H1 (cell line): ENCODE measurements around the gene CRX. TPM values are rescaled to one million over a fixed set of nuclear protein-coding genes. Genes with fewer than 3 reads are reported as not detected.

Source experiments
- CTCF ChIA-PET: fragments of 300-600 bp; sonication (Branson Sonifier 250); formaldehyde crosslinking; loops from one replicate; lab custom pipeline; 2021; ENCODE audit not compliant: partially characterized antibody; lab: Charles Lee
- POLR2A ChIA-PET: fragments of 300-600 bp; sonication (Branson Sonifier 250); formaldehyde crosslinking; loops from one replicate; lab custom pipeline; 2021; ENCODE audit warnings: inconsistent platforms; ENCODE audit not compliant: partially characterized antibody; lab: Charles Lee
- DNase-seq, 2 experiments: peaks; one replicate each; pipeline versions ENCODE4 v3.0.0 to v3.0.0-alpha.2; 2010 to 2022; ENCODE audit warnings: low spot score in 2 of 2, low read depth in 1 of 2, mixed read lengths in 1 of 2
- FAIRE-seq: peaks from 2 replicates; lab custom pipeline; 2011; peaks lifted over from hg19 to GRCh38; lab: Jason Lieb, UNC
- H2AFZ ChIP-seq: 2 replicates; pipeline ENCODE4 v1.8.1; 2012; ENCODE audit warnings: low read length, inconsistent platforms
- H2AK5ac ChIP-seq: 2 replicates; pipeline ENCODE4 v1.6.1; 2013; ENCODE audit warnings: low read depth, low read length
- H2BK120ac ChIP-seq: replicated peaks from 2 replicates; pipeline ENCODE3; 2013; ENCODE audit warnings: low read depth, low read length, inconsistent platforms
- H2BK12ac ChIP-seq: 2 replicates; pipeline ENCODE4 v1.6.1; 2013; ENCODE audit warnings: low read depth, low read length
- H2BK15ac ChIP-seq: 2 replicates; pipeline ENCODE4 v1.6.1; 2013; ENCODE audit warnings: low read length
- H2BK20ac ChIP-seq: 2 replicates; pipeline ENCODE4 v1.6.1; 2013; ENCODE audit warnings: low read length
- H2BK5ac ChIP-seq: 2 replicates; pipeline ENCODE4 v1.6.1; 2013; ENCODE audit warnings: low read depth, low read length
- H3K14ac ChIP-seq: 2 replicates; pipeline ENCODE4 v1.6.1; 2013; ENCODE audit warnings: inconsistent platforms; ENCODE audit not compliant: insufficient read length
- H3K18ac ChIP-seq: 2 replicates; pipeline ENCODE4 v1.6.1; 2013; ENCODE audit warnings: low read length; ENCODE audit errors: extremely low read depth
- H3K23ac ChIP-seq: 2 replicates; pipeline ENCODE4 v1.6.1; 2013; ENCODE audit warnings: inconsistent platforms; ENCODE audit not compliant: insufficient read length
- H3K23me2 ChIP-seq: 2 replicates; pipeline ENCODE4 v1.6.1; 2013; ENCODE audit warnings: low read depth, low read length
- H3K27ac ChIP-seq: 2 replicates; pipeline ENCODE4 v1.6.1; 2011; ENCODE audit warnings: low read depth, low read length, inconsistent platforms
- H3K27me3 ChIP-seq, 4 experiments: replicated peaks in 1 of 4; 1 replicate in 1 of 4; 2 replicates in 3 of 4; pipeline versions ENCODE4 v1.6.1 to v1.8.1; 2011 to 2013; ENCODE audit warnings: low read length in 3 of 4, mild to moderate bottlenecking in 3 of 4, inconsistent platforms in 2 of 4, mixed read lengths in 2 of 4, moderate library complexity in 1 of 4; ENCODE audit not compliant: control insufficient read depth in 3 of 4, insufficient read depth in 3 of 4; ENCODE audit errors: extremely low read depth in 1 of 4
- H3K36me3 ChIP-seq, 4 experiments: 2 replicates each; pipeline versions ENCODE4 v1.6.1 to v1.8.1; 2011 to 2013; ENCODE audit warnings: mild to moderate bottlenecking in 4 of 4, low read length in 3 of 4, moderate library complexity in 2 of 4, control low read depth in 1 of 4, inconsistent platforms in 1 of 4; ENCODE audit not compliant: insufficient read depth in 4 of 4, control insufficient read depth in 2 of 4
- H3K4ac ChIP-seq: replicated peaks from 2 replicates; pipeline ENCODE3; 2013; ENCODE audit warnings: low read length, low read depth, mixed read lengths, inconsistent platforms; ENCODE audit not compliant: insufficient read length
- H3K4me1 ChIP-seq, 4 experiments: replicated peaks in 1 of 4; 1 replicate in 1 of 4; 2 replicates in 3 of 4; pipeline versions ENCODE4 v1.6.1 to v1.8.1; 2011 to 2013; ENCODE audit warnings: low read length in 3 of 4, inconsistent platforms in 2 of 4, mixed read lengths in 1 of 4; ENCODE audit not compliant: insufficient read depth in 4 of 4, control insufficient read depth in 3 of 4
- H3K4me2 ChIP-seq, 2 experiments: 2 replicates each; pipeline versions ENCODE4 v1.6.1 to v1.8.1; 2011 to 2013; ENCODE audit warnings: low read depth in 2 of 2, low read length in 2 of 2, control low read depth in 1 of 2, inconsistent platforms in 1 of 2, mild to moderate bottlenecking in 1 of 2; ENCODE audit not compliant: insufficient read depth in 1 of 2
- H3K4me3 ChIP-seq, 4 experiments: fragments of 200-600, 300-600 bp in 1 of 4; sonication (generic), shearing (Covaris generic), sonication (Bioruptor Twin) in 1 of 4; 2 replicates each; pipeline versions ENCODE4 v1.5.1 to v1.8.1; 2011 to 2016; ENCODE audit warnings: low read length in 4 of 4, low read depth in 3 of 4, control low read depth in 2 of 4, inconsistent platforms in 2 of 4, mild to moderate bottlenecking in 2 of 4, mixed read lengths in 1 of 4, moderate library complexity in 1 of 4; ENCODE audit not compliant: insufficient read depth in 2 of 4; ENCODE audit errors: extremely low read depth in 1 of 4
- H3K56ac ChIP-seq: replicated peaks from 2 replicates; pipeline ENCODE3; 2013; ENCODE audit warnings: low read depth, mild to moderate bottlenecking, mixed read lengths, low read length, inconsistent platforms; ENCODE audit not compliant: insufficient read length
- H3K79me1 ChIP-seq: 2 replicates; pipeline ENCODE4 v1.6.1; 2013; ENCODE audit warnings: low read depth, low read length, control low read depth
- H3K79me2 ChIP-seq, 2 experiments: 2 replicates each; pipeline versions ENCODE4 v1.6.1 to v1.8.1; 2012 to 2013; ENCODE audit warnings: low read length in 2 of 2, mild to moderate bottlenecking in 2 of 2, inconsistent platforms in 1 of 2; ENCODE audit not compliant: insufficient read depth in 2 of 2, control insufficient read depth in 1 of 2
- H3K9ac ChIP-seq, 4 experiments: replicated peaks in 1 of 4; 1 replicate in 1 of 4; 2 replicates in 3 of 4; pipeline versions ENCODE4 v1.6.1 to v1.8.1; 2011 to 2013; ENCODE audit warnings: low read depth in 3 of 4, low read length in 3 of 4, control low read depth in 2 of 4, mild to moderate bottlenecking in 2 of 4, moderate library complexity in 2 of 4, inconsistent platforms in 1 of 4; ENCODE audit errors: extremely low read depth in 1 of 4
- H3K9me3 ChIP-seq, 2 experiments: 2 replicates each; pipeline versions ENCODE4 v1.6.1 to v1.8.1; 2012 to 2013; ENCODE audit warnings: mild to moderate bottlenecking in 2 of 2, moderate library complexity in 2 of 2, control low read depth in 1 of 2, inconsistent platforms in 1 of 2, low read depth in 1 of 2, low read length in 1 of 2, mixed read lengths in 1 of 2; ENCODE audit not compliant: insufficient read depth in 2 of 2
- H4K20me1 ChIP-seq, 2 experiments: replicated peaks in 1 of 2; 2 replicates each; pipeline versions ENCODE3 to v1.8.1; 2011 to 2013; ENCODE audit warnings: inconsistent platforms in 2 of 2, low read length in 2 of 2, mild to moderate bottlenecking in 1 of 2; ENCODE audit not compliant: insufficient read depth in 2 of 2, control insufficient read depth in 1 of 2
- H4K5ac ChIP-seq: 2 replicates; pipeline ENCODE4 v1.6.1; 2013; ENCODE audit warnings: low read length, low read depth, mixed read lengths, inconsistent platforms; ENCODE audit not compliant: insufficient read length
- H4K8ac ChIP-seq: 2 replicates; pipeline ENCODE4 v1.8.0; 2013; ENCODE audit warnings: mild to moderate bottlenecking, moderate library complexity, low read length, inconsistent platforms; ENCODE audit not compliant: insufficient read depth; ENCODE audit errors: extremely low read depth
- H4K91ac ChIP-seq: replicated peaks from 2 replicates; pipeline ENCODE3; 2013; ENCODE audit warnings: low read length, mixed read lengths, inconsistent platforms; ENCODE audit not compliant: insufficient read length
- CBX5 ChIP-seq: fragments of 300-800, 300-1000 bp; sonication (generic); IDR thresholded peaks from 2 replicates; pipeline ENCODE4 v1.7.1; 2016; ENCODE audit warnings: antibody characterized with exemption, low read length, low read depth
- POLR2A ChIP-seq, 2 experiments: IDR thresholded peaks; 1 replicate in 1 of 2; 2 replicates in 1 of 2; pipeline ENCODE4 v1.6.1; 2011; ENCODE audit warnings: low read depth in 2 of 2, low read length in 2 of 2, mild to moderate bottlenecking in 2 of 2; ENCODE audit errors: control extremely low read depth in 1 of 2
- POLR2AphosphoS5 ChIP-seq: IDR thresholded peaks from 2 replicates; pipeline ENCODE4 v1.6.1; 2011; ENCODE audit warnings: low read depth, low read length
- RAD21 ChIP-seq, 2 experiments: IDR thresholded peaks in 1 of 2; conservative IDR thresholded peaks in 1 of 2; 2 replicates each; pipeline ENCODE4 v1.6.1; 2011; ENCODE audit warnings: low read depth in 2 of 2, low read length in 2 of 2, improper control_type of control experiment in 1 of 2, inconsistent platforms in 1 of 2, mild to moderate bottlenecking in 1 of 2, moderate library complexity in 1 of 2
- RXRA ChIP-seq: IDR thresholded peaks from 2 replicates; pipeline ENCODE4 v1.6.1; 2011; ENCODE audit warnings: low read depth, mild to moderate bottlenecking, low read length, moderate library complexity; ENCODE audit not compliant: insufficient read depth
- SIRT6 ChIP-seq: IDR thresholded peaks from one replicate; pipeline ENCODE4 v1.7.1; 2012; ENCODE audit warnings: low read length, inconsistent platforms
- SP4 ChIP-seq: IDR thresholded peaks from 2 replicates; pipeline ENCODE4 v1.6.1; 2012; ENCODE audit warnings: low read length, inconsistent platforms
- WGBS, 2 experiments: shearing (Covaris generic) in 1 of 2; methylation state at CpG; one replicate each; pipeline versions ENCODE4 v1.1.6 to v1.1.7; 2013 to 2015; ENCODE audit warnings: low lambda C conversion rate in 2 of 2, mixed read lengths in 2 of 2, inconsistent platforms in 1 of 2, low coverage in 1 of 2, missing lambda C conversion rate in 1 of 2; ENCODE audit not compliant: insufficient replicate concordance in 2 of 2, insufficient coverage in 1 of 2, insufficient read length in 1 of 2; ENCODE audit errors: extremely low coverage in 1 of 2, missing lambda C conversion rate in 1 of 2; 5-methylcytosine and 5-hydroxymethylcytosine counted together
- polyA plus RNA-seq, 7 experiments: library from polyadenylated mRNA; depleted of rRNA in 3 of 7; stranded (reverse) in 5 of 7; unstranded in 2 of 7; fragments of >200 nt in 5 of 7; fragments of 200-250 nt in 2 of 7; gene quantifications; 1 replicate in 5 of 7; 2 replicates in 1 of 7; 4 replicates in 1 of 7; pipeline versions ENCODE4 v1.2.1 to v1.2.3, GENCODE V29; 2011 to 2013; ENCODE audit warnings: missing spikeins in 2 of 7, mixed read lengths in 2 of 7
- total RNA-seq: library from RNA; stranded (reverse); fragmentation: NEBNext Ultra II Directional; extraction: Animal tissue kit (Norgen Biotek cat#: 25700); gene quantifications from 2 replicates; pipeline ENCODE4 v1.2.1, GENCODE V29; 2021

CRX gene
- total and polyA plus RNA-seq, 2 of the 8 experiments (the other 6 are each of a cell fraction or from before 2014, with no cell fraction given) = 0.08 TPM; not detected in 1

GRCh38 chr19:47826800-47827199 is 5.1 kb downstream of the CRX start:
- no peak overlapping the region for H2BK12ac ChIP-seq
- FAIRE-seq = no peak

More at GRCh38 chr19:47826800-47827199, 5.1 kb downstream of the CRX start:
- no peak overlapping the region for H3K18ac ChIP-seq
- H4K91ac ChIP-seq = no peak overlapping the region
- peak overlapping the region; percentile 45; the same call in 1 of the 2 replicates for H4K8ac ChIP-seq
- no peaks in the 10 kb centered on the region; a peak in 1 of 4 replicates for H3K79me2 ChIP-seq
- H4K5ac ChIP-seq = no peak overlapping the region
- no peak overlapping the region for H2BK120ac ChIP-seq
- H3K23ac ChIP-seq = no peak overlapping the region
- H2AK5ac ChIP-seq = no peak overlapping the region
- H2BK20ac ChIP-seq = no peak overlapping the region
- WGBS, 2 experiments = 78% methylated on average over 6 of the region's 6 CpGs; no CpG with 5 or more reads in 1 of the 2 experiments
- no peak overlapping the region for H3K14ac ChIP-seq
- no peak overlapping the region for H2AFZ ChIP-seq
- CTCF ChIA-PET = interaction anchor here (0.6 to 2.5 kb wide), 12 partner anchors 9 to 679 kb away, joined by 3 to 8 read pairs (median 4); no protein-coding TSS in a partner anchor
- H3K56ac ChIP-seq = no peak overlapping the region
- no peaks in the 10 kb centered on the region for H3K27me3 ChIP-seq
- H3K36me3 ChIP-seq = no peaks in the 10 kb centered on the region
- POLR2A ChIA-PET = interaction anchor here (0.8 to 1.2 kb wide), 2 partner anchors 23 to 67 kb away, joined by 3 read pairs; no protein-coding TSS in a partner anchor
- H3K9ac ChIP-seq = no peak overlapping the region
- H3K23me2 ChIP-seq = no peaks in the 10 kb centered on the region
- no peak for TF ChIP-seq POLR2AphosphoS5
- TF ChIP-seq SP4 = no peak
- no peak for TF ChIP-seq POLR2A (IDR thresholded peaks at IDR 0.05; ENCODE audit: control extremely low read depth in 1 of 2, low read depth in 2 of 2, low read length in 2 of 2)
- no peak for TF ChIP-seq RXRA
- no peak for TF ChIP-seq SIRT6
- no peak for TF ChIP-seq CBX5
- TF ChIP-seq RAD21 (IDR thresholded peaks at IDR 0.05 in 1 of 2, conservative IDR thresholded peaks at IDR 0.05 in 1 of 2; ENCODE audit: low read depth in 2 of 2, low read length in 2 of 2) = no peak
- H3K4me2 ChIP-seq = no peak overlapping the region
- no peak overlapping the region for H3K4me3 ChIP-seq
- H3K27ac ChIP-seq = no peak overlapping the region
- no peaks in the 10 kb centered on the region for H3K79me1 ChIP-seq
- no peak overlapping the region for H3K4ac ChIP-seq
- H3K4me1 ChIP-seq = peaks cover 3 to 6% (median 4%) of the 10 kb centered on the region in 4 experiments; a peak in 6 of 7 replicates
- H2BK15ac ChIP-seq = no peak overlapping the region
- no peak for DNase-seq
- H4K20me1 ChIP-seq = no peaks in the 10 kb centered on the region
- no peak overlapping the region for H2BK5ac ChIP-seq
- H3K9me3 ChIP-seq = no peaks in the 10 kb centered on the region
